Measurements from ENCODE around the gene PDZRN4.

GRCh38 chr12:41302979-41303403, 114.9 kb downstream of the PDZRN4 start:
- no peak for TF ChIP-seq CTCF (IDR thresholded peaks at IDR 0.05 in 8 of 11, conservative IDR thresholded peaks at IDR 0.05 in 3 of 11)
- TF ChIP-seq POLR2A (IDR thresholded peaks at IDR 0.05): no peak
- no peak for TF ChIP-seq POLR2AphosphoS5 (IDR thresholded peaks at IDR 0.05)

All from spleen (tissue), 7 donors.